ENCODE measurements around the gene PARN.
"Not testable (repeated sequence)": the region's sequence is repeated elsewhere in the genome, so short reads cannot be mapped to it uniquely, and the experiment has no call there.

The PARN gene

GRCh38 chr16:14400978-14401710, 228.9 kb downstream of the PARN start:
- not testable (repeated sequence) for DNase-seq (ENCODE audit: low read depth in 3 of 3)

DNA sequence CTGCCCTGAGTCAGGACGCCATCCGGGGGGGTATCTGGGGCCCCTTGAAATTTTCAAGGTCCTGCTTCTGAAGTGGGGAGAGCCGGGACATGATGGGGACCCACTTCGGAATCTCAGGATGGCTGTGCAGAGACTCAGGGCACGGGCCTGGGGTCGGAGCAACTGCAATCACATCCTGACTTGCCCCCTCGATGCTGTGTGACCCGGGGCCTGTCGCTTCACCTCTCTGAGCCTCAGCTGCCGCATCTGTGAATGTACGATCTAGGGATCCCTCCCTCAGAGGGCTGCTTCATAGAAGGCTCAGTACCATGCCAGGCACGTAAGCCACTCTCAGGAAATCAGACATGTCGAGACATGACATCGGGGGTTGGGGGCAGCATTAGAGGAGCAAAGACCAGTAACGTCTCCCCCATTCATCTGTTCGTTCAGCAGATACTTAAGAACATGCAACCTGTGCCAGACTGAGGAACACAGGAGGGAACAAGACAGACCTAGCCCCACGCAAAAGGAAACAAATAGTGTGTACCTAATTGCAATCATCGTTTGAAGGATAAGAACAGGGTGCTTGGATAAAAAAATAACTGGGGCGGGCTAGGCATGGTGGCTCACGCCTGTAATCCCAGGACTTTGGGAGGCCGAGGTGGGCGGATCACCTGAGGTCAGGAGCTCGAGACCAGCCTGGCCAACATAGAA, 229.6 kb downstream of the PARN start:
- no peak for DNase-seq (ENCODE audit: low read depth in 3 of 3)

DNA sequence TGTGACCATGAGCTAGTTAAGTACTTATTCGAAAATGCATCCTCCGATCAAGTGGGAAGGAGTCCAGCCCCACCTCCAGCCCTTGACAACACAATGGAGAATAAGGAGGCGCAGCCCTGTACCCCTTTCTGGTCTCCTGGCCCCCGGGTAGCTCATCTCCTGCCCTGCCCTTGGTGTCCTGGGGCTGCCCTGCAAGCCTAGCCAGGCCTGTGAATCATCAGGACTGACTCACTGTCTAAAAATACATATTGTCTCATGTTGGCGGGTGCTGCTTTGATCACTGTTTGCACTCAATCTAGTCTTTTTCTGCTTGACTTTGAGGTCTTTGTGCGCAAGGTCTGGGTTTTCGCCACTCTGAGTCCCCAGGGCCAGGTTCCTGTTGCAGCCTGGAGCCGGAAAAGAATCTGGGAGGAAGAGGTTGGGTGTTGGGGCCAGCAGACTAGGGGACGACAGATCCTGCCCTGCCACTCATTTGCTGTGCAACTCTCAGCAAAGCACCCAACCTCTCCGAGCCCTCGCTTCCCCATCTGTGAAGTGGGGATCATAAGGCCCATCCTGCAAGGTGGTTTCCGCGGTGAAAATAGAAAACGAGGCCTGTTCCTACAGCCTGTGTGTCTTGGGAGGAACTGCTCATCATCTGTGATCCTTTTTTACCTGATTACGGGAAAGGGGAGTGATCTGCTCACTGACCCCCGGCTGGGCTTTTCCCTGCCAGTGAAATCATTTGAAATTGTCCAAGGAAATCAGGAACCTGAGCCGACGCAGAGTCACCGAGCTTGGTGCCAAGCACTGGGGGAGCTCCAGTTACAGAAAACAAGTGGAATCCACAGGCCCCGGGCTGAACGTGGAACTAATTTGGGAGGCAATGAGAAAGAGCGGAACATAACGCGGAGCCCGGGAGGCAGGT, 230.4 kb downstream of the PARN start:
- DNase-seq (ENCODE audit: low read depth in 3 of 3), result no peak

DNA sequence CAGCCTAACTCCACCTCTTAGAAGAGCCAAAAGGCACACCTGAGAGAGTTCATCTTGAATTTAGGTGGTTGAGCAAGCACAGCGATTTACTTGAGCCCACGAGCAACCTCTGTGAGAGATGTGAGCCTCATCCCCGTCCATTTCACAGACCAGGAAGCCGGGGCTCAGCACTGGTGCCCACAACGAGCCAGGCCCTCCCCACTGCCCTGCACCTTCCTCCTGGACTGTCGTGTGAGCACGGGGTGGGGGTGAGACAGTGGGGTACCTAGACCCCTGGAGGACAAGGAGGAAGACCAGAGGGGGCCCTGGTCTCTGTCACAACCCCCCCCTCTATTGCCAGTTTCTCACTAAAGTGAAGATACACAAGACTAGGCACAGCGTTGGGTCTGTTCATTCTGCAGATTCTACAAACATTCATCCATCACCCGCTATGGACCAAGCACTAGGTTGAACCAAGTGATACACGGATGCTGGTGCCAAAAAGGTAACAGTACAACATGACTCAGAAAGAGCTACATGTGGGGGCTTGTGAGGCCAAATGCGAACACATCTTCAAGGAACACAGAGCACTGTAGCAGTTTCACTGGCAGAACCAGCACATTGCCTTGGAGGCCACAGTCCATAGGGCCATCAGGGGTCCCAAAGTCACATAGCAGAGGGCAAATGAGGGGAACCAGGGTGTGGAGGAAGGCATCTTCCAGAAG, 231.9 kb downstream of the PARN start:
- no peak for DNase-seq (ENCODE audit: low read depth in 3 of 3)

- DNase-seq (ENCODE audit: low read depth in 3 of 3), result not testable (repeated sequence)
Observed at GRCh38 chr16:14395710-14396304, 234.3 kb downstream of the PARN start.

DNA sequence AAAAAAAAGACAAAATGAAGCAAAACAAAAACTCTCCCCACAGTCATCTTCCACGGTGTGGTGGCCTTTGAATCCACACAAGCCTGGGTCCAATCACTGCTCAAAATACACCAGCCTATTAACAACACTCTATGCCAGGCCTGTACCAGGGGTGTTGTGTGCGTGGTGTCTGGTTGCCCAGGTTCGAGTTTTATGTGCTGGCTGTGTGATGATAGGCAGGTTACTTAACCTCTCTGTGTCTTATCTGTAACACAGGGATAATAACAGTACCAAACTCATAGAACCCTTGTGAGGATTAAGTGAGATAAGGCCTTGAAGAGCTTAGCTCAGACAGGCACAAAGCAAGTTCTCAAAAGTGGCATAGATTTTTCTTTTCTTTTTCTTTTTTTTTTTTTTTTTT, 235.2 kb downstream of the PARN start:
- DNase-seq (ENCODE audit: low read depth in 3 of 3), result no peak

GRCh38 chr16:14392960-14393359, 237.1 kb downstream of the PARN start:
- no peak for DNase-seq (ENCODE audit: low read depth in 3 of 3)

- DNase-seq (ENCODE audit: low read depth in 3 of 3), result no peak
Observed at GRCh38 chr16:14389359-14389758, 240.7 kb downstream of the PARN start.

DNA sequence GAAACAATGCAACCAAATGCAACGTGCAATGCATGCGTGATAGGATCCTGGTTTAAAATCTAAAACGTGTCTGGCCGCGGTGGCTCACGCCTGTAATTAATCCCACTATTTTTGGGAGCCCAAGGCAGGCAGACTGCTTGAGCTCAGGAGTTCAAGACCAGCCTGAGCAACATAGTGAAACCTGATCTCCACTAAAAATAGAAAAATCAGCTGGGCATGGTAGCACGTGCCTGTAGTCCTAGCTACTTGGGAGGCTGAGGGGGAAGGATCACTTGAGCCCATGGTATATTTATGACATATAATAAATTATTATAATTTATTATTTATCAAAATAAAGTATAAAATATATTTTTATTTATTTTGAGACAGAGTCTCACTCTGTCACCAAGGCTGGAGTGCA, 241.8 kb downstream of the PARN start:
- DNase-seq (ENCODE audit: low read depth in 3 of 3), result no peak

DNA sequence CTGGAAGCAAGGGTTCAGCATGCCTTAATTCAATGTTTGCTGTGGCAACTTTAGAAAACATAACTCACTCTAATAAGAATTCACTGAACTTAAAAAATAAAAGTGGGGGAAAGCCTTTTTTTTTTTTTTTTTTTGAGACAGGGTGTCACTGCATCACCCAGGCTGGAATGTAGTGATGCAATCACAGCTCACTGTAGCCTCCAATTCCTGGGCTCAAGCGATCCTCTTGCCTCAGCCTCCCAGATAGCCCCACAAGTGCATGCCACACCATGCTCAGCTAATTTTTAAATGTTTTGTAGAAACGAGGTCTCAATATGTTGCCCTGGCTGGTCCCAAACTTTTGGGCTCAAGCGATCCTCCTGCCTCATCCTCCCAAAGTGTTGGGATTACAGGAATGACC, 243.9 kb downstream of the PARN start:
- no peak for DNase-seq (ENCODE audit: low read depth in 3 of 3)
